Left renal cortex interstitium (tissue), 4 donors: ENCODE measurements around the gene RAB30. TPM values are rescaled to one million over a fixed set of nuclear protein-coding genes. Genes with fewer than 3 reads are reported as not detected.

Experiments
- DNase-seq, 4 donors: peaks; one replicate each; pipeline ENCODE4 v3.0.0-alpha.2; 2013; ENCODE audit warnings: low read depth in 4 of 4, low spot score in 2 of 4, missing footprints in 1 of 4
- polyA plus RNA-seq, 4 donors: library from polyadenylated mRNA; unstranded; fragments of 120-200 nt; gene quantifications; one replicate each; pipeline ENCODE4 v1.2.1, GENCODE V29; 2013; ENCODE audit not compliant: insufficient read length in 4 of 4

Gene RAB30
- polyA plus RNA-seq, 4 donors: 8.2 to 8.9 (median 8.4) TPM

- no peak for DNase-seq
These were observed 30.6 kb downstream of the RAB30 start for GRCh38 chr11:83041126-83041525.

- no peak for DNase-seq
These were observed 32.1 kb downstream of the RAB30 start for GRCh38 chr11:83039566-83039965.

- no peak for DNase-seq
These were observed 33.8 kb downstream of the RAB30 start for GRCh38 chr11:83037877-83038276.

- no peak for DNase-seq
These were observed 35.0 kb downstream of the RAB30 start for GRCh38 chr11:83036701-83037100.

GRCh38 chr11:83035070-83035854 lies 36.4 kb downstream of the RAB30 start:
- no peak for DNase-seq

- no peak for DNase-seq
These were observed 37.1 kb downstream of the RAB30 start for GRCh38 chr11:83034673-83035014.

GRCh38 chr11:83033972-83034672 lies 37.6 kb downstream of the RAB30 start:
- no peak for DNase-seq

- no peak for DNase-seq
These were observed 38.3 kb downstream of the RAB30 start for GRCh38 chr11:83033371-83033770.

GRCh38 chr11:83031127-83031526 lies 40.6 kb downstream of the RAB30 start:
- no peak for DNase-seq

GRCh38 chr11:83027794-83028193 lies 43.9 kb downstream of the RAB30 start:
- no peak for DNase-seq

GRCh38 chr11:83027289-83027688 lies 44.4 kb downstream of the RAB30 start:
- no peak for DNase-seq

GRCh38 chr11:83026229-83026628 lies 45.5 kb downstream of the RAB30 start:
- no peak for DNase-seq

GRCh38 chr11:83025267-83025704 lies 46.4 kb downstream of the RAB30 start:
- no peak for DNase-seq

- DNase-seq: no peak
These were observed 47.3 kb downstream of the RAB30 start for GRCh38 chr11:83024270-83024854.

- no peak for DNase-seq
These were observed 48.3 kb downstream of the RAB30 start for GRCh38 chr11:83023410-83023809.

GRCh38 chr11:83021780-83022125 lies 49.9 kb downstream of the RAB30 start:
- DNase-seq: no peak

GRCh38 chr11:83020942-83021779 lies 50.5 kb downstream of the RAB30 start:
- DNase-seq: no peak

GRCh38 chr11:83019888-83020579 lies 51.7 kb downstream of the RAB30 start:
- DNase-seq: no peak

- DNase-seq: no peak
These were observed 56.7 kb downstream of the RAB30 start for GRCh38 chr11:83014951-83015350.
